Astrocyte of the spinal cord (primary cell): ENCODE data around the gene STRN3.

ENCODE experiments used
- DNase-seq: peaks from one replicate; pipeline ENCODE4 v3.0.0; 2011; ENCODE audit warnings: low read depth, low spot score
- H3K4me3 ChIP-seq: 2 replicates; pipeline ENCODE4 v1.5.1; 2011; ENCODE audit warnings: low read depth, mild to moderate bottlenecking, low read length, moderate library complexity
- in situ Hi-C: cut with HindIII; loops from 2 replicates; pipeline ENCODE4 v1.10.0; 2017; ENCODE audit warnings: low sequenced_read_pairs
- TF ChIP-seq, protein P1 (sequence below): IDR thresholded peaks from 2 replicates; pipeline ENCODE4 v1.5.1; 2012; ENCODE audit warnings: low read depth, mild to moderate bottlenecking, low read length, inconsistent platforms

Gene STRN3

DNA sequence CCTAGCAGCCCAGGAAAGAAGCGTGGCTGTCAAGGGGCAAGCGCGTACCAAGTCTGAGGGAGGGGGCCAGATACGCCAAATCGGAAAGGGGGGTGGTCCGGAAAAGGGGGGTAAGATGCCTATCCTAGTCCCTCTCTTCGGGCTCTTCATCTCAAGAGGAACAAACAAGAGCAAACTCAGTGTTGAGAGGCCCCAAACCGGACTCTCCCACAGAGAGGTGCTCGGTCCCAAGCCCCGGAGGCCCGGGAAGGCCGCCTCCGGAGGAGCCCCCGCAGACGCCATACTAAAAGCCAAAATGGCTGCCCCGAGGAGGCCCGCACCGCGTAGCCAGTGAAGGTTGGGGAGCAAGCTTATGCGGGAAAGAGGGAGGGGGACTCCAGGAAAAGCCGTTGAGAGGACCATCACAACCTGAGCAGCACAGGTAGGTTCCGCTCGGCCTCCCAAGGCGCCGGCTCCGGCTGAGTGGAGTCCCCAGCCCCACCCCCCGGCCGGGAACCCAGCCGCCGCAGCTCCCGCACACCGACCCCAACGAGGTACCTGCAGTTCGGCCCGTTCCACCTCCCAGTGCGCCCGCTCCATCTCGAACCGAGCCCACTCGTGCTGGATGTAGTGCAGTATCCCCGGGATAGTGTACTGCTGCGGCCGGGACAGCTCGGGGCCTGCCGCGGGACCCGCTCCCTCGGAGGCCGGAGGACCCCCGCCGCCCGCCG lies 657 bp downstream of the STRN3 start, which contains the start of gene AP4S1:
TSS of gene AP4S1 (plus strand) at position 283 of the 710 bp plus-strand sequence. CDS start 40,548 bp downstream, outside the sequence.
- in situ Hi-C loops, result no loop called here
- TF ChIP-seq, protein P1, sequence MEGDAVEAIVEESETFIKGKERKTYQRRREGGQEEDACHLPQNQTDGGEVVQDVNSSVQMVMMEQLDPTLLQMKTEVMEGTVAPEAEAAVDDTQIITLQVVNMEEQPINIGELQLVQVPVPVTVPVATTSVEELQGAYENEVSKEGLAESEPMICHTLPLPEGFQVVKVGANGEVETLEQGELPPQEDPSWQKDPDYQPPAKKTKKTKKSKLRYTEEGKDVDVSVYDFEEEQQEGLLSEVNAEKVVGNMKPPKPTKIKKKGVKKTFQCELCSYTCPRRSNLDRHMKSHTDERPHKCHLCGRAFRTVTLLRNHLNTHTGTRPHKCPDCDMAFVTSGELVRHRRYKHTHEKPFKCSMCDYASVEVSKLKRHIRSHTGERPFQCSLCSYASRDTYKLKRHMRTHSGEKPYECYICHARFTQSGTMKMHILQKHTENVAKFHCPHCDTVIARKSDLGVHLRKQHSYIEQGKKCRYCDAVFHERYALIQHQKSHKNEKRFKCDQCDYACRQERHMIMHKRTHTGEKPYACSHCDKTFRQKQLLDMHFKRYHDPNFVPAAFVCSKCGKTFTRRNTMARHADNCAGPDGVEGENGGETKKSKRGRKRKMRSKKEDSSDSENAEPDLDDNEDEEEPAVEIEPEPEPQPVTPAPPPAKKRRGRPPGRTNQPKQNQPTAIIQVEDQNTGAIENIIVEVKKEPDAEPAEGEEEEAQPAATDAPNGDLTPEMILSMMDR, result no peak
- peak; percentile 27 for DNase-seq
- H3K4me3 ChIP-seq, result peak within 1 kb of the TSS; percentile 63

DNA sequence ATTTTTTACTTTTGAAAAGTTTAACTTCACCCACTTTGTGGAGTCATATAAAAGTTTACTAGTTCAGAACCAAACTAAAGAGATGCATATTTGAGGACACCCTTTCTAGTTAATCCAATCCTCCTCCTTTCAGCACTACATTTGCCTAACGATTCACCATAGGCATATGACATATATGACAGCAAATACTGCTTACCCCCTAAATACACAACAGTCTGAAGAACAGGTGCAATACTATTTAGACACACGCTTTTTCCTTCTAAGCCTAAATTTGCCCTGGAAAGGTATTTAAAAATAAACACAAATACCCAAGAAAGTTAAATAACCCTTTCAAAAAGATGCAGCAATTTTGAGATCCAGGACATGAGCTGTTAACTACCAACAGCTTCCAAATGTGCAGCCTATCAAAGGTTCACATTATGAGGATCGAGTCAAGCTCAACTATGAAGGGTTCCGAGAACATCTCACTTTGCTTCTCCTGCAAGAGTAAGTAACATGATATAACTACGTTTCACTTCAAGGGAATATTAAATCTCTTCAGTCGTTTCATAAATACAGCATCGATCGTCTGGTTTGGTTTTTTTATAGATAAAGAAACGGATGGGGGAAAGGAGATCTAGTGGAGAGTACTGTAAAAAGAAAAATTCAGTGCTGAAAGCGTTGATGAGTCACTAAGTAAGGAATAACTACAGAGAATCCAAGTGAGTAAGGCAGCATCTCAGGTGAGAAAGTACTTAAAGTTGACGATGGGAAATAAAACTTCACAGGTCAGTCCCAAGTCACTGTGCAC lies 1.4 kb downstream of the STRN3 start:
- in situ Hi-C loops, result no loop called here
- peak; percentile 34 for DNase-seq
- peak overlapping the region; percentile 63 for H3K4me3 ChIP-seq
- TF ChIP-seq, protein P1, result no peak

DNA sequence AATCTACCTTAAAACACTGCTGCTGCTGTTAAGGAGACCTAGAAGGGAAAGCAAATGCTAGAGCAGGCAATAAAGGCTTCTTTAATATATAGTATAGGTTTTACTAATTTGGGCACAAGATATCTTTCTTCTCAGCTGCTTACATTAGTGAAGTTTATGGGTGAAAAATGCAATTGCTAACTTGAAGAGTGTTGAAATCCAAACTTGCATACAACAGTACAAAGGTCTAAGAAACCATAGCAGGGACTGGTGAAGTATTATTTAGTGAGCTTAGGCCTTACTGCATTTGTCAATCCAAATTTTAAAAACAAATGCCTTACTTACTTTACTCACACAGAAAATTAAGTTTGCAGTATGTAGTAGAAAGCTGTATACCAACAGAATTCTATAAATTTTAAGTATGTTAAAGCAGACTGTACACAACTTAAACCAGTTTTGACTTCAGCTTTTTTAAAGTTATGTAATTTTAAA lies 2.1 kb downstream of the STRN3 start:
- H3K4me3 ChIP-seq, result peak overlapping the region; percentile 63
- in situ Hi-C loops, result no loop called here
- TF ChIP-seq, protein P1, result no peak
- DNase-seq, result no peak

DNA sequence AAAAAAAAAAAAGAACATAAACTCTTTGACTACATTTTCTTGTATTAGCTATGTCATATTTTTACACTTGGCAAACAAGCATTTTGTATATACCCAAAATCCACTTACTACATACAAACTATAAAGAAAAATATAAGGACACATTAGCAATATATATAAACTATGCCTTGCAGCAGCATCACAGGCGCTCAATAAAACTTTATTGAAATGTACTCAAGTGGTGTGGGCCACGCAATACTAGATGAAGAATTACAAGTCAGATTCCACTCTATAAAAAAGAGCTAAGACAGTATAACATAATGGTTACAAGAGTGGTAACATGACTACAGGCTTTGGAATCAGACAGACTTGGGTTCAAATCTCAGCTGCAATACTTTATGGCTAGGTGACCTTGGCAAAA lies 3.8 kb downstream of the STRN3 start:
- TF ChIP-seq, protein P1, result no peak
- in situ Hi-C loops, result no loop called here
- H3K4me3 ChIP-seq, result no peak overlapping the region
- no peak for DNase-seq

DNA sequence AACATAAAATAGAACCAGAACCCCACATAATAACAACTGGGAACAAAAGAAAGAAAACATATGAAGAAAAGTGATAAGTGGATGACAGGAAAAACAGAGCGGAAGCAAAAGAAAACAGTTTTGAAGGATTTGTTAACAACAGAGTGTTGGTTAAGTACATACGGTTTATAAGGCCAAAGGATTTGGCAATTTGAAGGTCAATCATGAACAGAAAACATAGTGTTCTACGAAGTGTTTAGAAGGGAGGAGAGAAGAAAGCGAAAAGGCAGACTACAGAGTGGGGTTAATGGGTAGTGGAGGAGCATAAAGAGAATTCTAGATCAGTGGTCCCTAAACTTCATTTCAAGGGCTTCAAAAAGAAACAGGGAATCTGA lies 4.6 kb downstream of the STRN3 start:
- H3K4me3 ChIP-seq, result no peak overlapping the region
- no peak for DNase-seq
- TF ChIP-seq, protein P1, result no peak
- in situ Hi-C loops, result no loop called here

DNA sequence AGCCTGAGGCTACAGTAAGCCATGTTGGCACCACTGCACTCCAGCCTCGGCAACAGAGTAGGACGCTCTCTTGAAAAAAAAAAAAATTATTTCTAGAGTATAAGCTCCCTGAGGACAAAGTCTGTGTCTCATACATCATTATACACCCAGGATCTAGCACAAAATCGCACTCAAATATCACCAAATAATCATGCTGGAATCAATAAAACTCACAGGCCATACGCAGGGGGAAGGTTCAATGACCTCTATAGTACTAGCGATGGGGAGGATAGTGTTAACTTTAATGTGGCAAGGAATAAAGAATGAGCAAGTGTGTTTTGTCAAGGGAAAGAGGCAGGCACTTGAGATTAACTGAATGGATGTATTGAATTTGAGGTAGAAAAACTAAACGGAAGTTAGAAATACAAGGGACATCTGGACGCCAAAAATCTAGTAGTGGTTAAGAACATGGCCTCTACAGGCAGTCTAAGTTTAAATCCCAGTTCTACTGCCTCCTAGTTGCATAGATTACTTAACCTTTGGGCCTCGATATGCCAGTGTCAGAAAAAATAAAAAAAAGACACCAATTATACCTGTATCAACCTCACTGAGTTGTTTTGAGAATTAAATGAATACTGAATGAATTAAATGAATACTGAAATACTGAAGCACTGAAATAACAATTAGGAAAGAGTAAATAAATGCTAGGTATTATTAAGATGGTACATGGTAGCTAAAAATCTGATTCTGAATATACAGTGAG lies 5.2 kb downstream of the STRN3 start:
- DNase-seq, result no peak
- TF ChIP-seq, protein P1, result no peak
- in situ Hi-C loops, result no loop called here
- H3K4me3 ChIP-seq, result no peak overlapping the region
